ENCODE results near the gene TOGARAM2. TPM values are rescaled to one million over a fixed set of nuclear protein-coding genes. Genes with fewer than 3 reads are reported as not detected.

Gene TOGARAM2
- total and polyA plus RNA-seq, 10 of the 15 experiments (the other 5 are each of a cell fraction or from before 2014, with no cell fraction given): 0.01 to 0.06 (median 0.03) TPM; not detected in 7

DNA sequence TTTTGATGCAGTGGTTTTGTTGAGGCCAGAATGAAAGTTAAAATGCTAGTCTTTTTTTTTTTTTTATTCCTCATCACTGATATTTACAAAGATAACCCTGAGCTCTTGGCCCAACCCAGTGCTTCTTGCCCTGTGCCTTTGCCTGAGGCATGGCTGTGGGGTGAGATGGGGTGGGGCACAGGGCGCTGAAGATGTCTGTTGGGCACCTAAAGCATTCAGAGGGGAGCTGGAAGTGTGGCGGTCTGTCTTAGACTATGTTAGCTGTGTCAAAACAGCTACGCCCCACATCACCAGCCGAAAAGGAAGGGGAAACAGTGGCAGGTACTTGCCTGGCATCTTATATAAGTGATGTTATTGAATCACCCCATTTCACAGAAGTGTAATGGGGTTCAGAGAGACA lies 20.7 kb downstream of the TOGARAM2 start:
- no peak for ATAC-seq
- H3K9me3 ChIP-seq (replicated peaks; ENCODE audit: control insufficient read depth, insufficient read depth, low read length): no peaks in the 10 kb centered on the region
- no peak for FAIRE-seq
- ChIA-PET CTCF (interaction anchor here (0.7 to 1.5 kb wide), 2 partner anchors 9 to 181 kb away, joined by 3 to 6 read pairs; no protein-coding TSS in a partner anchor), RAD21 (ENCODE audit: unreplicated experiment) (no interaction called here), POLR2A (no interaction called here), SMC1A (ENCODE audit: uncharacterized antibody, unreplicated experiment) (no interaction called here)
- no peak overlapping the region for H3K9ac ChIP-seq (ENCODE audit: control insufficient read depth, insufficient read depth, low read length)
- no peak overlapping the region for H2AFZ ChIP-seq (ENCODE audit: control insufficient read depth, low read depth, low read length)
- intact Hi-C loops (cut with micrococcal nuclease; ENCODE audit: unreplicated experiment) (no loop called here), in situ Hi-C loops (cut with MboI) (no loop called here)
- H3K4me1 ChIP-seq (ENCODE audit: control insufficient read depth, insufficient read depth, low read length): peaks cover 3% of the 10 kb centered on the region; the same call in 1 of the 2 replicates
- H3K27ac ChIP-seq (ENCODE audit: control insufficient read depth, insufficient read depth): no peak overlapping the region
- DNase-seq (ENCODE audit: low read depth, low spot score): no peak
- no peaks in the 10 kb centered on the region for H3K27me3 ChIP-seq (replicated peaks in 1 of 2; ENCODE audit: control insufficient read depth in 2 of 2, insufficient read depth in 2 of 2, low read length in 1 of 2)
- no peak overlapping the region for H3K4me2 ChIP-seq (ENCODE audit: control insufficient read depth, insufficient read depth)
- H3K36me3 ChIP-seq (ENCODE audit: control insufficient read depth in 2 of 2, insufficient read depth in 2 of 2, low read length in 1 of 2): no peaks in the 10 kb centered on the region
- WGBS (ENCODE audit: insufficient coverage, insufficient replicate concordance, low lambda C conversion rate, missing lambda C conversion rate): 80% methylated on average over 4 of the region's 4 CpGs
- no TSS peak for BruUV-seq (replicated peaks)
- H4K20me1 ChIP-seq (ENCODE audit: control insufficient read depth, insufficient read depth): no peaks in the 10 kb centered on the region
- no peak overlapping the region for H3K4me3 ChIP-seq
- no peaks in the 10 kb centered on the region for H3K79me2 ChIP-seq (ENCODE audit: control insufficient read depth, insufficient read depth, low read length)
- no peak for TF ChIP-seq HDAC2 (IDR thresholded peaks at IDR 0.05)
- TF ChIP-seq, protein P1, sequence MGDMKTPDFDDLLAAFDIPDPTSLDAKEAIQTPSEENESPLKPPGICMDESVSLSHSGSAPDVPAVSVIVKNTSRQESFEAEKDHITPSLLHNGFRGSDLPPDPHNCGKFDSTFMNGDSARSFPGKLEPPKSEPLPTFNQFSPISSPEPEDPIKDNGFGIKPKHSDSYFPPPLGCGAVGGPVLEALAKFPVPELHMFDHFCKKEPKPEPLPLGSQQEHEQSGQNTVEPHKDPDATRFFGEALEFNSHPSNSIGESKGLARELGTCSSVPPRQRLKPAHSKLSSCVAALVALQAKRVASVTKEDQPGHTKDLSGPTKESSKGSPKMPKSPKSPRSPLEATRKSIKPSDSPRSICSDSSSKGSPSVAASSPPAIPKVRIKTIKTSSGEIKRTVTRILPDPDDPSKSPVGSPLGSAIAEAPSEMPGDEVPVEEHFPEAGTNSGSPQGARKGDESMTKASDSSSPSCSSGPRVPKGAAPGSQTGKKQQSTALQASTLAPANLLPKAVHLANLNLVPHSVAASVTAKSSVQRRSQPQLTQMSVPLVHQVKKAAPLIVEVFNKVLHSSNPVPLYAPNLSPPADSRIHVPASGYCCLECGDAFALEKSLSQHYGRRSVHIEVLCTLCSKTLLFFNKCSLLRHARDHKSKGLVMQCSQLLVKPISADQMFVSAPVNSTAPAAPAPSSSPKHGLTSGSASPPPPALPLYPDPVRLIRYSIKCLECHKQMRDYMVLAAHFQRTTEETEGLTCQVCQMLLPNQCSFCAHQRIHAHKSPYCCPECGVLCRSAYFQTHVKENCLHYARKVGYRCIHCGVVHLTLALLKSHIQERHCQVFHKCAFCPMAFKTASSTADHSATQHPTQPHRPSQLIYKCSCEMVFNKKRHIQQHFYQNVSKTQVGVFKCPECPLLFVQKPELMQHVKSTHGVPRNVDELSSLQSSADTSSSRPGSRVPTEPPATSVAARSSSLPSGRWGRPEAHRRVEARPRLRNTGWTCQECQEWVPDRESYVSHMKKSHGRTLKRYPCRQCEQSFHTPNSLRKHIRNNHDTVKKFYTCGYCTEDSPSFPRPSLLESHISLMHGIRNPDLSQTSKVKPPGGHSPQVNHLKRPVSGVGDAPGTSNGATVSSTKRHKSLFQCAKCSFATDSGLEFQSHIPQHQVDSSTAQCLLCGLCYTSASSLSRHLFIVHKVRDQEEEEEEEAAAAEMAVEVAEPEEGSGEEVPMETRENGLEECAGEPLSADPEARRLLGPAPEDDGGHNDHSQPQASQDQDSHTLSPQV (IDR thresholded peaks at IDR 0.05): no peak
- TF ChIP-seq, protein P2, sequence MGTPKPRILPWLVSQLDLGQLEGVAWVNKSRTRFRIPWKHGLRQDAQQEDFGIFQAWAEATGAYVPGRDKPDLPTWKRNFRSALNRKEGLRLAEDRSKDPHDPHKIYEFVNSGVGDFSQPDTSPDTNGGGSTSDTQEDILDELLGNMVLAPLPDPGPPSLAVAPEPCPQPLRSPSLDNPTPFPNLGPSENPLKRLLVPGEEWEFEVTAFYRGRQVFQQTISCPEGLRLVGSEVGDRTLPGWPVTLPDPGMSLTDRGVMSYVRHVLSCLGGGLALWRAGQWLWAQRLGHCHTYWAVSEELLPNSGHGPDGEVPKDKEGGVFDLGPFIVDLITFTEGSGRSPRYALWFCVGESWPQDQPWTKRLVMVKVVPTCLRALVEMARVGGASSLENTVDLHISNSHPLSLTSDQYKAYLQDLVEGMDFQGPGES (IDR thresholded peaks at IDR 0.05): no peak
- TF ChIP-seq, protein P3, sequence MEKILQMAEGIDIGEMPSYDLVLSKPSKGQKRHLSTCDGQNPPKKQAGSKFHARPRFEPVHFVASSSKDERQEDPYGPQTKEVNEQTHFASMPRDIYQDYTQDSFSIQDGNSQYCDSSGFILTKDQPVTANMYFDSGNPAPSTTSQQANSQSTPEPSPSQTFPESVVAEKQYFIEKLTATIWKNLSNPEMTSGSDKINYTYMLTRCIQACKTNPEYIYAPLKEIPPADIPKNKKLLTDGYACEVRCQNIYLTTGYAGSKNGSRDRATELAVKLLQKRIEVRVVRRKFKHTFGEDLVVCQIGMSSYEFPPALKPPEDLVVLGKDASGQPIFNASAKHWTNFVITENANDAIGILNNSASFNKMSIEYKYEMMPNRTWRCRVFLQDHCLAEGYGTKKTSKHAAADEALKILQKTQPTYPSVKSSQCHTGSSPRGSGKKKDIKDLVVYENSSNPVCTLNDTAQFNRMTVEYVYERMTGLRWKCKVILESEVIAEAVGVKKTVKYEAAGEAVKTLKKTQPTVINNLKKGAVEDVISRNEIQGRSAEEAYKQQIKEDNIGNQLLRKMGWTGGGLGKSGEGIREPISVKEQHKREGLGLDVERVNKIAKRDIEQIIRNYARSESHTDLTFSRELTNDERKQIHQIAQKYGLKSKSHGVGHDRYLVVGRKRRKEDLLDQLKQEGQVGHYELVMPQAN (conservative IDR thresholded peaks at IDR 0.05): no peak
- TF ChIP-seq, protein P4, sequence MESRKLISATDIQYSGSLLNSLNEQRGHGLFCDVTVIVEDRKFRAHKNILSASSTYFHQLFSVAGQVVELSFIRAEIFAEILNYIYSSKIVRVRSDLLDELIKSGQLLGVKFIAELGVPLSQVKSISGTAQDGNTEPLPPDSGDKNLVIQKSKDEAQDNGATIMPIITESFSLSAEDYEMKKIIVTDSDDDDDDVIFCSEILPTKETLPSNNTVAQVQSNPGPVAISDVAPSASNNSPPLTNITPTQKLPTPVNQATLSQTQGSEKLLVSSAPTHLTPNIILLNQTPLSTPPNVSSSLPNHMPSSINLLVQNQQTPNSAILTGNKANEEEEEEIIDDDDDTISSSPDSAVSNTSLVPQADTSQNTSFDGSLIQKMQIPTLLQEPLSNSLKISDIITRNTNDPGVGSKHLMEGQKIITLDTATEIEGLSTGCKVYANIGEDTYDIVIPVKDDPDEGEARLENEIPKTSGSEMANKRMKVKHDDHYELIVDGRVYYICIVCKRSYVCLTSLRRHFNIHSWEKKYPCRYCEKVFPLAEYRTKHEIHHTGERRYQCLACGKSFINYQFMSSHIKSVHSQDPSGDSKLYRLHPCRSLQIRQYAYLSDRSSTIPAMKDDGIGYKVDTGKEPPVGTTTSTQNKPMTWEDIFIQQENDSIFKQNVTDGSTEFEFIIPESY (IDR thresholded peaks at IDR 0.05): no peak
- no peak for TF ChIP-seq TCF3 (IDR thresholded peaks at IDR 0.05; ENCODE audit: borderline replicate concordance, insufficient read depth, low read depth, low read length)
- TF ChIP-seq SPI1 (IDR thresholded peaks at IDR 0.05; ENCODE audit: borderline replicate concordance, insufficient read depth, low read depth, low read length): no peak
- TF ChIP-seq MYB (IDR thresholded peaks at IDR 0.05; ENCODE audit: borderline replicate concordance, low read depth, low read length): no peak
- no peak for TF ChIP-seq CEBPB (IDR thresholded peaks at IDR 0.05; ENCODE audit: borderline replicate concordance in 1 of 2, low read depth in 2 of 2, low read length in 2 of 2)
- TF ChIP-seq TARDBP (IDR thresholded peaks at IDR 0.05; ENCODE audit: borderline replicate concordance): no peak
- TF ChIP-seq SP1 (IDR thresholded peaks at IDR 0.05; ENCODE audit: low read depth, low read length): no peak
